HL-60/S4 (cell line): ENCODE data around the gene STXBP3.

ENCODE experiments used
- in situ Hi-C: fragments of 300-500 bp; cut with MboI; formaldehyde crosslinking; loops from 2 replicates; pipeline ENCODE4 v1.14.3; 2022; ENCODE audit warnings: low sequenced_read_pairs

STXBP3 gene

GRCh38 chr1:108832929-108833328 is 86.5 kb downstream of the STXBP3 start:
- in situ Hi-C loops = no loop called here

- in situ Hi-C loops = no loop called here
Measured at GRCh38 chr1:108841703-108842102, 95.2 kb downstream of the STXBP3 start.

- in situ Hi-C loops = no loop called here
Measured at GRCh38 chr1:108842525-108843181, 96.2 kb downstream of the STXBP3 start.

- in situ Hi-C loops = no loop called here
Measured at GRCh38 chr1:108843390-108844137, 97.1 kb downstream of the STXBP3 start.

GRCh38 chr1:108845446-108845845 is 99.0 kb downstream of the STXBP3 start:
- in situ Hi-C loops = no loop called here

- in situ Hi-C loops = no loop called here
Measured at GRCh38 chr1:108845991-108846390, 99.5 kb downstream of the STXBP3 start.

- in situ Hi-C loops = no loop called here
Measured at GRCh38 chr1:108847494-108847893, 101.0 kb downstream of the STXBP3 start.

GRCh38 chr1:108848806-108849205 is 102.3 kb downstream of the STXBP3 start:
- in situ Hi-C loops = no loop called here

- in situ Hi-C loops = no loop called here
Measured at GRCh38 chr1:108850929-108851328, 104.5 kb downstream of the STXBP3 start.

GRCh38 chr1:108851567-108851966 is 105.1 kb downstream of the STXBP3 start:
- in situ Hi-C loops = no loop called here

GRCh38 chr1:108852221-108852975 is 105.9 kb downstream of the STXBP3 start:
- in situ Hi-C loops = no loop called here

GRCh38 chr1:108854221-108855019 is 107.9 kb downstream of the STXBP3 start:
- in situ Hi-C loops = no loop called here

- in situ Hi-C loops = no loop called here
Measured at GRCh38 chr1:108856994-108857393, 110.5 kb downstream of the STXBP3 start, which contains the start of gene AKNAD1. AKNAD1 (minus strand) TSS chr1:108857094; CDS start chr1:108852664, 4,430 bp downstream.

- in situ Hi-C loops = no loop called here
Measured at GRCh38 chr1:108858230-108858950, 111.9 kb downstream of the STXBP3 start.
